DND-41 (cell line): ENCODE results near the gene ROBO2.

Source experiments
- CTCF ChIP-seq: IDR thresholded peaks from 2 replicates; pipeline ENCODE4 v1.5.1; 2012; ENCODE audit warnings: borderline replicate concordance, low read length, moderate library complexity, mild to moderate bottlenecking; ENCODE audit not compliant: poor library complexity, severe bottlenecking; ENCODE audit errors: extremely low read depth
- EZH2 ChIP-seq: IDR thresholded peaks from 3 replicates; pipeline ENCODE4 v1.6.1; 2012; ENCODE audit warnings: borderline replicate concordance, low read depth, mild to moderate bottlenecking, moderate library complexity, low read length, inconsistent platforms; ENCODE audit not compliant: severe bottlenecking

GRCh38 chr3:77040926-77041722 lies 1.2 kb downstream of the ROBO2 start:
- TF ChIP-seq CTCF (no peak), EZH2 (no peak)
